Esophagus muscularis mucosa (tissue), 4 donors: ENCODE measurements around the gene ANKRD44.

ENCODE experiments used
- CTCF ChIP-seq, 3 experiments: fragments of 200-600 bp in 2 of 3; fragments of 450-650 bp in 1 of 3; sonication (generic) in 2 of 3; IDR thresholded peaks; one replicate each; pipeline ENCODE4 v1.5.1; 2017 to 2019; ENCODE audit warnings: antibody characterized with exemption in 3 of 3, mild to moderate bottlenecking in 2 of 3, moderate library complexity in 1 of 3
- EP300 ChIP-seq: sonication (generic); formaldehyde crosslinking; IDR thresholded peaks from one replicate; pipeline ENCODE4 v1.6.1; 2017; ENCODE audit warnings: antibody characterized with exemption
- POLR2A ChIP-seq: fragments of 450-650 bp; IDR thresholded peaks from one replicate; pipeline ENCODE4 v1.6.1; 2017; ENCODE audit warnings: antibody characterized with exemption, moderate library complexity, mild to moderate bottlenecking, low read depth
- POLR2AphosphoS5 ChIP-seq, 2 donors: sonication (generic); formaldehyde crosslinking; IDR thresholded peaks; one replicate each; pipeline ENCODE4 v1.6.1; 2017; ENCODE audit warnings: antibody characterized with exemption in 2 of 2

GRCh38 chr2:197235711-197236110 is 74.9 kb downstream of the ANKRD44 start:
- TF ChIP-seq POLR2A (no peak), CTCF (IDR thresholded peaks at IDR 0.05) (no peak), POLR2AphosphoS5 (IDR thresholded peaks at IDR 0.05) (no peak), EP300 (no peak)
